GM12873 (cell line): ENCODE results near the gene HSBP1.

Experiments used
- CTCF ChIP-seq: IDR thresholded peaks from 2 replicates; pipeline ENCODE4 v1.5.1; 2012; ENCODE audit warnings: low read depth, mild to moderate bottlenecking, moderate library complexity, low read length, control low read depth; ENCODE audit not compliant: insufficient read depth; ENCODE audit errors: missing control alignments

The HSBP1 gene

GRCh38 chr16:83772806-83773205, 35.0 kb upstream of the HSBP1 start:
- no peak for TF ChIP-seq CTCF

GRCh38 chr16:83774066-83774465, 33.7 kb upstream of the HSBP1 start:
- no peak for TF ChIP-seq CTCF

GRCh38 chr16:83776944-83777343, 30.8 kb upstream of the HSBP1 start:
- TF ChIP-seq CTCF: no peak

- TF ChIP-seq CTCF: no peak
These were observed 27.9 kb upstream of the HSBP1 start for GRCh38 chr16:83779886-83780285.

GRCh38 chr16:83785455-83785854, 22.3 kb upstream of the HSBP1 start:
- no peak for TF ChIP-seq CTCF

- TF ChIP-seq CTCF: no peak
These were observed 18.0 kb upstream of the HSBP1 start for GRCh38 chr16:83789642-83790401.

- TF ChIP-seq CTCF: no peak
These were observed 15.9 kb upstream of the HSBP1 start for GRCh38 chr16:83791916-83792315.

- peak; percentile 17 for TF ChIP-seq CTCF
These were observed 15.4 kb upstream of the HSBP1 start for GRCh38 chr16:83792391-83792790.
